ENCODE results near the gene MRTFB. TPM values are rescaled to one million over a fixed set of nuclear protein-coding genes. Genes with fewer than 3 reads are reported as not detected.

The MRTFB gene
- total RNA-seq, 2 experiments from 2014 or later, result 18.0 to 19.4 TPM

DNA sequence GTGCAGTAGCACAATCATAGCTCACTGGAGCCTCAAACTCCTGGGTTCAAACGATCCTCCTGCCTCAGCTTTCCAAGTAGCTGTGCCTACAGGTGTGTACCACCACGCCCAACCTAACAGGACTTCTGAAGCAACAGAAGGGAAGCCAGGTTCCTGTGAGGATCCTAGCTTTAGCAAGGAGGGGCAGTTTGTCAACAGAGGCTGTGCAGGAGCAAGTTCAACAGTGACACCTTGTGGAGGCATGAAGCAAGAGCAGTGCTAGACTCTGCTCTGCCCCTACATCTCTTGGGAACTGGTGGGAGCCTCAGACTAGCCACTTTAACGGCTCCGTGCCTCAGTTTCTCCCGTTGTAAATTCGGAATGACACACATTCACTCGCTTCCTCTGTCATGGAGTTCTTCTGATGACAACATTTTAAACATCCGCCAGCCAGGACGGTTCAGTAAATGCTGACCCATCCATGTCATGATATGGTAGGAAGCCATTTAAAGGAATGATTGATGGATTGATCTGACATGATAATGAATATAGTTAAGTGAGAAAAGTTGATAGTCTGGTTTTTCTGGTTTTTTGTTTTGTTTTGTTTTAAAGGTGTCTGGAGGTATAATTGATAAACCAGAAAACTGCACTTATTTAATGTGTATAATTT lies 218.7 kb downstream of the MRTFB start:
- TF ChIP-seq, protein P1, sequence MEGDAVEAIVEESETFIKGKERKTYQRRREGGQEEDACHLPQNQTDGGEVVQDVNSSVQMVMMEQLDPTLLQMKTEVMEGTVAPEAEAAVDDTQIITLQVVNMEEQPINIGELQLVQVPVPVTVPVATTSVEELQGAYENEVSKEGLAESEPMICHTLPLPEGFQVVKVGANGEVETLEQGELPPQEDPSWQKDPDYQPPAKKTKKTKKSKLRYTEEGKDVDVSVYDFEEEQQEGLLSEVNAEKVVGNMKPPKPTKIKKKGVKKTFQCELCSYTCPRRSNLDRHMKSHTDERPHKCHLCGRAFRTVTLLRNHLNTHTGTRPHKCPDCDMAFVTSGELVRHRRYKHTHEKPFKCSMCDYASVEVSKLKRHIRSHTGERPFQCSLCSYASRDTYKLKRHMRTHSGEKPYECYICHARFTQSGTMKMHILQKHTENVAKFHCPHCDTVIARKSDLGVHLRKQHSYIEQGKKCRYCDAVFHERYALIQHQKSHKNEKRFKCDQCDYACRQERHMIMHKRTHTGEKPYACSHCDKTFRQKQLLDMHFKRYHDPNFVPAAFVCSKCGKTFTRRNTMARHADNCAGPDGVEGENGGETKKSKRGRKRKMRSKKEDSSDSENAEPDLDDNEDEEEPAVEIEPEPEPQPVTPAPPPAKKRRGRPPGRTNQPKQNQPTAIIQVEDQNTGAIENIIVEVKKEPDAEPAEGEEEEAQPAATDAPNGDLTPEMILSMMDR (IDR thresholded peaks at IDR 0.05), result peak; percentile 34
- peak in 4 of 14 experiments; percentile 30 to 64 (median 46) for DNase-seq
- CTCF ChIA-PET, result interaction anchor here (0.8 kb wide), 1 partner anchor 40 kb away, joined by 3 read pairs; no protein-coding TSS in a partner anchor

DNA sequence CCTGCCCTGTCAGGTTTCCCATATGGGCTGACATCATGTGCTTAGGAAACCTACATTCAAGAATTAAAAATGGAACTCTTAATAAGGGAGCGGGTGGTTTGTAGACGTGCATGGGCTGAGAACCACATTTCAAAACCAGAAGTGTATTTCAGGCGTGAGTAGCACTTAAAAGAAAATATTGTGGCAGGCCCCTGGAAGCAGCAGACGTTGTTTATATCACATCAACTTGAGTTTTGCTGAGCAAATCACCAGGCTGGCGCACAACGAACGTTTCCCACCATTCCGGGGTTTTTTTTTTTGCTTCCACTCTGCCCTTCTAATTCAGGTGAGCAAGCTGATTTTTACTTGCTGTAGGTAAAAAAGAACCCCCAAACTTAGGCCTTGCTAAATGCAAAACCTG lies 220.2 kb downstream of the MRTFB start:
- Mint-ChIP-seq H3K27ac (no peak overlapping the region), H3K27me3 (peaks cover under 1% of the 10 kb centered on the region), H3K4me1 (ENCODE audit: low read depth) (peaks cover 10% of the 10 kb centered on the region), H3K36me3 (ENCODE audit: low read depth) (peaks cover 5% of the 10 kb centered on the region), H3K4me3 (no peak overlapping the region), H3K9me3 (peaks cover 8% of the 10 kb centered on the region)
- DNase-seq, result no peak
- Histone ChIP-seq H3K9me3 (ENCODE audit: control insufficient read depth in 1 of 2, insufficient read depth in 1 of 2, low read length in 2 of 2) (peaks cover 5 to 11% of the 10 kb centered on the region in 2 experiments), H3K4me1 (ENCODE audit: insufficient read depth, low read length) (peaks cover 7% of the 10 kb centered on the region), H3K27ac (ENCODE audit: low read depth in 1 of 2, low read length in 2 of 2) (no peak overlapping the region), H3K36me3 (ENCODE audit: insufficient read depth, low read length) (no peaks in the 10 kb centered on the region), H3K4me3 (ENCODE audit: low read length) (no peak overlapping the region), H3K27me3 (ENCODE audit: control insufficient read depth in 1 of 2, insufficient read depth in 2 of 2, low read length in 2 of 2) (no peaks in the 10 kb centered on the region)
- TF ChIP-seq, protein P1 (IDR thresholded peaks at IDR 0.05), result no peak
- POLR2A ChIA-PET, result no interaction called here
- CTCF ChIA-PET, result no interaction called here
- no peak for ATAC-seq (ENCODE audit: poor library complexity)
- intact Hi-C loops (cut with DNase I, micrococcal nuclease), result no loop called here

More for the DNA sequence above, 218.7 kb downstream of the MRTFB start:
- Mint-ChIP-seq H3K27me3 (peaks cover 13% of the 10 kb centered on the region), H3K9me3 (peaks cover 8% of the 10 kb centered on the region), H3K4me3 (peak overlapping the region; percentile 7), H3K4me1 (ENCODE audit: low read depth) (peaks cover 17% of the 10 kb centered on the region), H3K27ac (no peak overlapping the region), H3K36me3 (ENCODE audit: low read depth) (peaks cover 20% of the 10 kb centered on the region)
- H3K9me3 ChIP-seq (ENCODE audit: control insufficient read depth in 1 of 2, insufficient read depth in 1 of 2, low read length in 2 of 2), result peaks cover 5 to 11% of the 10 kb centered on the region in 2 experiments
- POLR2A ChIA-PET, result no interaction called here
- ATAC-seq (ENCODE audit: poor library complexity), result no peak
- H3K27ac ChIP-seq (ENCODE audit: low read depth in 1 of 2, low read length in 2 of 2), result no peak overlapping the region
- intact Hi-C loops (cut with DNase I, micrococcal nuclease), result loop anchor here (2.0 to 10.0 kb wide), 3 partner anchors 218 to 367 kb away; partner anchors contain the start of genes BFAR (in 1 of the 2), MRTFB (in 1 of the 2) and PARN (in 1 of the 2)
- no peaks in the 10 kb centered on the region for H3K36me3 ChIP-seq (ENCODE audit: insufficient read depth, low read length)
- peaks cover 18% of the 10 kb centered on the region for H3K4me1 ChIP-seq (ENCODE audit: insufficient read depth, low read length)
- no peak overlapping the region for H3K4me3 ChIP-seq (ENCODE audit: low read length)
- no peaks in the 10 kb centered on the region for H3K27me3 ChIP-seq (ENCODE audit: control insufficient read depth in 1 of 2, insufficient read depth in 2 of 2, low read length in 2 of 2)

- Mint-ChIP-seq H3K4me3 (no peak overlapping the region), H3K27ac (no peak overlapping the region), H3K36me3 (ENCODE audit: low read depth) (no peaks in the 10 kb centered on the region), H3K9me3 (peaks cover 8% of the 10 kb centered on the region), H3K27me3 (no peaks in the 10 kb centered on the region), H3K4me1 (ENCODE audit: low read depth) (peaks cover 5% of the 10 kb centered on the region)
- no peak overlapping the region for H3K27ac ChIP-seq (ENCODE audit: low read depth in 1 of 2, low read length in 2 of 2)
- no peaks in the 10 kb centered on the region for H3K4me1 ChIP-seq (ENCODE audit: insufficient read depth, low read length)
- peaks cover 5 to 11% of the 10 kb centered on the region in 2 experiments for H3K9me3 ChIP-seq (ENCODE audit: control insufficient read depth in 1 of 2, insufficient read depth in 1 of 2, low read length in 2 of 2)
- H3K36me3 ChIP-seq (ENCODE audit: insufficient read depth, low read length), result no peaks in the 10 kb centered on the region
- ATAC-seq (ENCODE audit: poor library complexity) (no peak), DNase-seq (no peak)
- intact Hi-C loops (cut with DNase I, micrococcal nuclease), result no loop called here
- no peak overlapping the region for H3K4me3 ChIP-seq (ENCODE audit: low read length)
- CTCF ChIA-PET, result no interaction called here
- POLR2A ChIA-PET, result no interaction called here
- H3K27me3 ChIP-seq (ENCODE audit: control insufficient read depth in 1 of 2, insufficient read depth in 2 of 2, low read length in 2 of 2), result no peaks in the 10 kb centered on the region
- TF ChIP-seq, protein P1 (IDR thresholded peaks at IDR 0.05), result no peak
Observed at GRCh38 chr16:14292051-14292825, 221.1 kb downstream of the MRTFB start.
